Aorta (tissue), 5 donors: ENCODE measurements around the gene LRRC32. TPM values are rescaled to one million over a fixed set of nuclear protein-coding genes. Genes with fewer than 3 reads are reported as not detected.
A peak's percentile ranks its signal among the peaks of the same experiment; 100 is the strongest.
"Not testable (repeated sequence)": the region's sequence is repeated elsewhere in the genome, so short reads cannot be mapped to it uniquely, and the experiment has no call there.

Source experiments
- ATAC-seq: fragments of 200-7000 bp; cut with Tn5 transposase; one replicate; pipeline ENCODE4 v1.9.1; 2022; ENCODE audit warnings: moderate library complexity; ENCODE audit not compliant: low FRiP score
- DNase-seq, 2 donors: peaks; one replicate each; pipeline ENCODE4 v3.0.0-alpha.2; 2020
- H3K27ac ChIP-seq, 2 donors: one replicate each; pipeline ENCODE4 v1.5.1; 2013; ENCODE audit warnings: low read length in 2 of 2, mild to moderate bottlenecking in 2 of 2, moderate library complexity in 2 of 2, control low read depth in 1 of 2, inconsistent platforms in 1 of 2, low read depth in 1 of 2
- H3K27me3 ChIP-seq, 2 donors: one replicate each; pipeline ENCODE4 v1.6.1; 2013; ENCODE audit warnings: control low read depth in 1 of 2, low read length in 1 of 2, mild to moderate bottlenecking in 1 of 2, moderate library complexity in 1 of 2; ENCODE audit not compliant: insufficient read depth in 2 of 2, control insufficient read depth in 1 of 2
- H3K36me3 ChIP-seq, 2 donors: one replicate each; pipeline ENCODE4 v1.6.1; 2013; ENCODE audit warnings: control low read depth in 1 of 2, low read length in 1 of 2, mild to moderate bottlenecking in 1 of 2; ENCODE audit not compliant: insufficient read depth in 2 of 2, control insufficient read depth in 1 of 2
- H3K4me1 ChIP-seq, 2 donors: one replicate each; pipeline ENCODE4 v1.6.1; 2013; ENCODE audit warnings: low read length in 2 of 2, control low read depth in 1 of 2, mild to moderate bottlenecking in 1 of 2, moderate library complexity in 1 of 2; ENCODE audit not compliant: insufficient read depth in 2 of 2, control insufficient read depth in 1 of 2
- H3K4me3 ChIP-seq, 2 donors: one replicate each; pipeline ENCODE4 v1.5.1; 2013; ENCODE audit warnings: low read length in 2 of 2, control low read depth in 1 of 2, mild to moderate bottlenecking in 1 of 2
- H3K9me3 ChIP-seq: one replicate; pipeline ENCODE4 v1.6.1; 2013; ENCODE audit warnings: mild to moderate bottlenecking, low read length; ENCODE audit not compliant: control insufficient read depth
- WGBS, 2 donors: extraction: QIAGEN DNeasy Blood & Tissue Kit; methylation state at CpG; one replicate each; pipeline ENCODE4 v1.1.7; 2013; 5-methylcytosine and 5-hydroxymethylcytosine counted together
- intact Hi-C, 2 donors: fragments of 100-400 bp; cut with DNase I; formaldehyde crosslinking; loops; one replicate each; pipeline versions ENCODE4 v1.14.2 to v1.15.0; 2022
- polyA plus RNA-seq, 2 donors: library from polyadenylated mRNA; stranded (reverse); fragments of 200-250 nt; gene quantifications; one replicate each; pipeline ENCODE4 v1.2.3, GENCODE V29; 2013
- total RNA-seq, 2 donors: library from RNA; stranded (reverse); fragmentation: NEBNext Ultra II Directional; extraction: Animal tissue kit (Norgen Biotek cat#: 25700); gene quantifications; one replicate each; pipeline ENCODE4 v1.2.1, GENCODE V29; 2021
- donor health status: healthy with polysubstance abuse.
- donor health status: Bipolar disorder and iron deficiency.
- donor health status: DM: no; HTN: no; CAD: no.
- donor health status: DM: no; HTN: no; CAD: no.
- donor health status: DM: yes; HTN: yes; CAD: no.

Gene LRRC32
- total and polyA plus RNA-seq, 4 donors: 38.8 to 174 (median 125) TPM

- WGBS, 2 donors: 86 to 89% methylated on average over 3 of the region's 3 CpGs
- H3K27me3 ChIP-seq, H3K4me1 ChIP-seq, H3K9me3 ChIP-seq, H3K36me3 ChIP-seq, H3K4me3 ChIP-seq, intact Hi-C loops, DNase-seq, ATAC-seq, H3K27ac ChIP-seq: not testable (repeated sequence)
Observed at GRCh38 chr11:76643711-76644110, 26.8 kb downstream of the LRRC32 start.

- Histone ChIP-seq H3K27me3 (no peaks in the 10 kb centered on the region), H3K4me3 (no peak overlapping the region), H3K9me3 (no peaks in the 10 kb centered on the region), H3K36me3 (no peaks in the 10 kb centered on the region), H3K4me1 (no peaks in the 10 kb centered on the region), H3K27ac (no peak overlapping the region)
- DNase-seq (no peak), ATAC-seq (no peak)
- WGBS, 2 donors: 88 to 91% methylated on average over 8 of the region's 8 CpGs
- intact Hi-C loops: no loop called here
Observed at GRCh38 chr11:76642341-76642740, 28.2 kb downstream of the LRRC32 start.

DNA sequence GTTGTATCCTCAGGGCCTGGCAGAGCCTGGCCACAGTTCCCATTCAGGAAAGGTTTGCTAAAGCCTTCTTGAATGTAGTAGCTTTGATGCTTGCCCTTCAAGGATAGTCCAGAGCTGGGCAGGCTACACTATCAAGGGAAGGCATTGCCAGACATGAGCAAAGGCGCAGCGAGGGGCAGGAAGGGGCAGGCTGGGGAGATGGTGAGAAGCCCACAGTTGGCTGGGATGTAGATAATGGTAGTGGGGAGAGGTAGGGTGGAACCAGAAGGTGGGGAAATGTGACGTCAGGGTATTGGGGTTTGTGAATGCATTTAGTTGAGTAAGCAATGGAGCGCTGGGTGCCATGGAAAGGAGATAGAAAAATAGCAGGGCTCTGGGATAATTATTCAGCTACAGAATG is 28.6 kb downstream of the LRRC32 start:
- Histone ChIP-seq H3K9me3 (no peaks in the 10 kb centered on the region), H3K4me3 (no peak overlapping the region), H3K4me1 (no peaks in the 10 kb centered on the region), H3K36me3 (no peaks in the 10 kb centered on the region), H3K27ac (no peak overlapping the region), H3K27me3 (no peaks in the 10 kb centered on the region)
- DNase-seq (no peak), ATAC-seq (no peak)
- WGBS, 2 donors: 96 to 98% methylated on average over 4 of the region's 4 CpGs
- intact Hi-C loops: no loop called here

- Histone ChIP-seq H3K4me1 (no peaks in the 10 kb centered on the region), H3K27me3 (no peaks in the 10 kb centered on the region), H3K27ac (no peak overlapping the region), H3K4me3 (no peak overlapping the region), H3K36me3 (no peaks in the 10 kb centered on the region), H3K9me3 (no peaks in the 10 kb centered on the region)
- intact Hi-C loops: no loop called here
- DNase-seq: peak in 1 of 2 donors; percentile 42
- WGBS, 2 donors: 69 to 74% methylated on average over 5 of the region's 5 CpGs
- ATAC-seq: no peak
Observed at GRCh38 chr11:76640501-76640900, 30.0 kb downstream of the LRRC32 start.

GRCh38 chr11:76639621-76640020 is 30.9 kb downstream of the LRRC32 start:
- H3K27me3 ChIP-seq: no peaks in the 10 kb centered on the region
- intact Hi-C loops: no loop called here
- H3K36me3 ChIP-seq: no peaks in the 10 kb centered on the region
- peak in 1 of 2 donors; percentile 47 for DNase-seq
- ATAC-seq: no peak
- H3K4me1 ChIP-seq: no peaks in the 10 kb centered on the region
- H3K27ac ChIP-seq: no peak overlapping the region
- no peak overlapping the region for H3K4me3 ChIP-seq
- H3K9me3 ChIP-seq: no peaks in the 10 kb centered on the region
- 81 to 82% methylated on average over 2 of the region's 2 CpGs for WGBS, 2 donors

- Histone ChIP-seq H3K4me1 (no peaks in the 10 kb centered on the region), H3K36me3 (no peaks in the 10 kb centered on the region), H3K9me3 (no peaks in the 10 kb centered on the region), H3K4me3 (no peak overlapping the region), H3K27me3 (no peaks in the 10 kb centered on the region), H3K27ac (no peak overlapping the region)
- intact Hi-C loops: no loop called here
- ATAC-seq (no peak), DNase-seq (peak in 1 of 2 donors; percentile 45)
- WGBS, 2 donors: 90 to 93% methylated on average over 11 of the region's 11 CpGs
Observed at GRCh38 chr11:76638270-76639197, 32.0 kb downstream of the LRRC32 start.

DNA sequence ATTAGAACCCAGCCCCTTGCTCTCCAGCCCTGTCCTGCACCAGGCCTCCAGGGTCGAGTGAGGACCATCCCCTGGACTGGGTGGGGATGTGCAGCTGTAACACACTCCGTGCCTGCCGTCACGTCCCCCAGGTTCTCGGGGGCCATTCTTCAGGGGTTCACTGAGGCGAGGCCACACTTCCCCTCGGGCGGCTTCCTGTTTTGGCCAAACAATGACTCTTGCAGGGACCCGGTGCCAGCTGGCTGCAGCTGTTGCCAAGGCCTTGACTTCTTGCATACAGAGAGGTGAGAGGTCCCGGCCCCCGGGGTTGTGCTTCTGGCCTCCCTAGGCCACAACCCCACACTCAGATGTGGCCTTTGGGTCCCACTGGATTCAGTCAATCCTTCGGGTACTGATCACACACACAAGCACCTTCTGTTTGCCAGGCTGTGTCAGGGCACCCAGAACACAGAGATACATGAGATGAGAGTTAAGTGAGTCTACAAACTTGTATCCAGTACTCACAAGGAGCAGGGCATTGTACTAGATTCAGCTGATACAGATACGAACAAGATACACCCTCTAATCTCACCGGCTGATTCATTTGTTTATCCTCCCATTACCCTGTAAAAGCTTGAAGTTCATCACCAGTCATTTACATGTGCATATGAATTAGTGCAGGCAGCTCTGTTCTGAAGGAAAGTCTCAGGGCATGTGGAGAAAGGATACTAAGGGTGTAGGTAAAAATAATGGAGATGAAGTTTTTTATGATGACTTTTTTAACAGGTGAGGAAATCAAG is 32.9 kb downstream of the LRRC32 start:
- WGBS, 2 donors: 37 to 41% methylated on average over 14 of the region's 14 CpGs
- ATAC-seq (peak; percentile 50), DNase-seq (peak; percentile 85 to 86)
- Histone ChIP-seq H3K4me3 (no peak overlapping the region), H3K9me3 (no peaks in the 10 kb centered on the region), H3K4me1 (no peaks in the 10 kb centered on the region), H3K36me3 (no peaks in the 10 kb centered on the region), H3K27me3 (no peaks in the 10 kb centered on the region), H3K27ac (no peak overlapping the region)
- intact Hi-C loops: no loop called here

GRCh38 chr11:76636826-76637460 is 33.6 kb downstream of the LRRC32 start:
- H3K27ac ChIP-seq: no peak overlapping the region
- no peak for ATAC-seq
- 93 to 96% methylated on average over 6 of the region's 6 CpGs for WGBS, 2 donors

More at GRCh38 chr11:76636826-76637460, 33.6 kb downstream of the LRRC32 start:
- Histone ChIP-seq H3K36me3 (no peaks in the 10 kb centered on the region), H3K27me3 (no peaks in the 10 kb centered on the region), H3K4me3 (no peak overlapping the region), H3K9me3 (no peaks in the 10 kb centered on the region), H3K4me1 (no peaks in the 10 kb centered on the region)
- DNase-seq: no peak
- intact Hi-C loops: no loop called here
